ENCODE results near the gene TAB2.

GRCh38 chr6:149270616-149271015 is 46.9 kb upstream of the TAB2 start:
- TF ChIP-seq, protein P1, sequence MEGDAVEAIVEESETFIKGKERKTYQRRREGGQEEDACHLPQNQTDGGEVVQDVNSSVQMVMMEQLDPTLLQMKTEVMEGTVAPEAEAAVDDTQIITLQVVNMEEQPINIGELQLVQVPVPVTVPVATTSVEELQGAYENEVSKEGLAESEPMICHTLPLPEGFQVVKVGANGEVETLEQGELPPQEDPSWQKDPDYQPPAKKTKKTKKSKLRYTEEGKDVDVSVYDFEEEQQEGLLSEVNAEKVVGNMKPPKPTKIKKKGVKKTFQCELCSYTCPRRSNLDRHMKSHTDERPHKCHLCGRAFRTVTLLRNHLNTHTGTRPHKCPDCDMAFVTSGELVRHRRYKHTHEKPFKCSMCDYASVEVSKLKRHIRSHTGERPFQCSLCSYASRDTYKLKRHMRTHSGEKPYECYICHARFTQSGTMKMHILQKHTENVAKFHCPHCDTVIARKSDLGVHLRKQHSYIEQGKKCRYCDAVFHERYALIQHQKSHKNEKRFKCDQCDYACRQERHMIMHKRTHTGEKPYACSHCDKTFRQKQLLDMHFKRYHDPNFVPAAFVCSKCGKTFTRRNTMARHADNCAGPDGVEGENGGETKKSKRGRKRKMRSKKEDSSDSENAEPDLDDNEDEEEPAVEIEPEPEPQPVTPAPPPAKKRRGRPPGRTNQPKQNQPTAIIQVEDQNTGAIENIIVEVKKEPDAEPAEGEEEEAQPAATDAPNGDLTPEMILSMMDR (IDR thresholded peaks at IDR 0.05) = no peak
- no peak for TF ChIP-seq EZH2 (IDR thresholded peaks at IDR 0.05; ENCODE audit: borderline replicate concordance, insufficient read depth, low read depth, low read length, poor library complexity, severe bottlenecking)
